GM12864 (cell line): ENCODE results near the gene KIAA1671.
"Not testable (repeated sequence)": the region's sequence is repeated elsewhere in the genome, so short reads cannot be mapped to it uniquely, and the experiment has no call there.

Experiments
- DNase-seq: peaks from one replicate; pipeline ENCODE4 v3.0.0-alpha.2; 2011; ENCODE audit warnings: low read depth
- H3K4me3 ChIP-seq: 2 replicates; pipeline ENCODE4 v1.5.1; 2011; ENCODE audit warnings: mild to moderate bottlenecking, low read depth, low read length, control low read depth
- TF ChIP-seq, protein P1 (sequence below): IDR thresholded peaks from 2 replicates; pipeline ENCODE4 v1.5.1; 2011; ENCODE audit warnings: low read depth, mild to moderate bottlenecking, moderate library complexity, low read length, control low read depth, inconsistent platforms; ENCODE audit errors: missing control alignments

Gene KIAA1671

DNA sequence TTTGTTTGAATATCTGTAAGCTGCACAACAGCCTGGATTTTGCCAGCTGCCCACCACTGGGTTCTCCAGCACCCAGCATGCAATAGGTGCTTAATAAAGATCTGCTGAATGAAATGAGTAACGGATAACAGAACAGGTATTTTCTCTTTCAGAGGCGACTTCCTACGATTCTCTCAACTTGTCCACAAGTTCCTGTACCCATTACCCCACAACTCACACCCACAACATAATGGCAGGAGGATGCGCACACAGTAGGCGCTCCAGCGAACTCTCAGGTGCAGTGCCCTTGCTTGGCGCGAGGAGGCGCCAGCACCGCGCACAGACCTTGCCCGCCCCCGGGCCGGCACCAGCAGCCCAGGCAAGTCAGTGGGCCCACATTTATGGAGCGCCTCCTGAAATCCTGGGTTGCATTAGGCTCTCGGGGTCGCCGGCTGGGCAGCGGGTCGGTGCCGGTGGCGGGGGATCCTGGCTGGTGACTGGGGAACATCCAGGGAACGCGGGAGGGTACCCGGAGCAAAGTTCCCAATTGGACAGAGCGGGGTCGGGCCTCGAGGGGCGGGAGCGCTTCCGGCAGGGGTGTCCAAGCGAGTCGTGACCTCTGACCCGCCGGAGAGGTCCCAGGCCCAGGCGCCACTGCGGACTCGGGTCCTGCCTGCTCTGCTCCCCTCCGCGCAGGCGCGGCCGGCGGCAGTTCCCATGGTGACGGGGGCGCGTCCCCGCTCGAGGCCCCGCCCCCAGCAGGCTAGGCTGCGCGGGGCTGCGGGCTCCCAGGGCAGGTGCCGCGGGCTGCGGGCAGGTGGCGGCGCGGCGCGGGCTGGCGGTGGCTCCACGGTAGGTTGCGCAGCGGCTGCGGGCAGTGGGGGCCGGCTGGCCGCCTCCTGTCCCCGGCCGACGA lies at the start of gene KIAA1671:
TSS of gene KIAA1671 (plus strand) at position 775 of the 895 bp plus-strand sequence. CDS start 75,284 bp downstream, outside the sequence.
- H3K4me3 ChIP-seq = peak within 1 kb of the TSS; percentile 49
- no peak for DNase-seq
- TF ChIP-seq, protein P1, sequence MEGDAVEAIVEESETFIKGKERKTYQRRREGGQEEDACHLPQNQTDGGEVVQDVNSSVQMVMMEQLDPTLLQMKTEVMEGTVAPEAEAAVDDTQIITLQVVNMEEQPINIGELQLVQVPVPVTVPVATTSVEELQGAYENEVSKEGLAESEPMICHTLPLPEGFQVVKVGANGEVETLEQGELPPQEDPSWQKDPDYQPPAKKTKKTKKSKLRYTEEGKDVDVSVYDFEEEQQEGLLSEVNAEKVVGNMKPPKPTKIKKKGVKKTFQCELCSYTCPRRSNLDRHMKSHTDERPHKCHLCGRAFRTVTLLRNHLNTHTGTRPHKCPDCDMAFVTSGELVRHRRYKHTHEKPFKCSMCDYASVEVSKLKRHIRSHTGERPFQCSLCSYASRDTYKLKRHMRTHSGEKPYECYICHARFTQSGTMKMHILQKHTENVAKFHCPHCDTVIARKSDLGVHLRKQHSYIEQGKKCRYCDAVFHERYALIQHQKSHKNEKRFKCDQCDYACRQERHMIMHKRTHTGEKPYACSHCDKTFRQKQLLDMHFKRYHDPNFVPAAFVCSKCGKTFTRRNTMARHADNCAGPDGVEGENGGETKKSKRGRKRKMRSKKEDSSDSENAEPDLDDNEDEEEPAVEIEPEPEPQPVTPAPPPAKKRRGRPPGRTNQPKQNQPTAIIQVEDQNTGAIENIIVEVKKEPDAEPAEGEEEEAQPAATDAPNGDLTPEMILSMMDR = peak; percentile 87

GRCh38 chr22:24905909-24906308 lies 46.6 kb upstream of the KIAA1671 start:
- TF ChIP-seq, protein P1 = no peak
- DNase-seq = no peak
- no peak overlapping the region for H3K4me3 ChIP-seq

DNA sequence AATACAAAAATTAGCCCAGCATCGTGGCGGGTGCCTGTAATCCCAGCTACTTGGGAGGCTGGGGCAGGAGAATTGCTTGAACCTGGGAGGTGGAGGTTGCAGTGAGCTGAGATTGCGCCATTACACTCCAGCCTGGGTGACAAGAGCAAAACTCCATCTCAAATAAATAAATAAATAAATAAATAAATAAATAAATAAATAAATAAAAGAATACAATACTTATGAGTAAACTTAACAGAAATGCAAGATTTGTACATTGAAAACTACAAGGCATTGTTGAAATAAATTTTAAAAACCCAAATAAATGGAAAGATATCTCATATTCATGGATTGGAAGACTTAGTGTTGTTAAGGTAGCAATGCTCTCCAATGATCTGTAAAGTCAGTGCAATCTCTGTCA lies 45.4 kb upstream of the KIAA1671 start:
- not testable (repeated sequence) for DNase-seq, H3K4me3 ChIP-seq

- TF ChIP-seq, protein P1 = no peak
- no peak for DNase-seq
- no peak overlapping the region for H3K4me3 ChIP-seq
Observed at GRCh38 chr22:24920029-24920428, 32.5 kb upstream of the KIAA1671 start.

- no peak for DNase-seq
- TF ChIP-seq, protein P1 = no peak
- no peak overlapping the region for H3K4me3 ChIP-seq
Observed at GRCh38 chr22:24925586-24926427, 26.7 kb upstream of the KIAA1671 start.

DNA sequence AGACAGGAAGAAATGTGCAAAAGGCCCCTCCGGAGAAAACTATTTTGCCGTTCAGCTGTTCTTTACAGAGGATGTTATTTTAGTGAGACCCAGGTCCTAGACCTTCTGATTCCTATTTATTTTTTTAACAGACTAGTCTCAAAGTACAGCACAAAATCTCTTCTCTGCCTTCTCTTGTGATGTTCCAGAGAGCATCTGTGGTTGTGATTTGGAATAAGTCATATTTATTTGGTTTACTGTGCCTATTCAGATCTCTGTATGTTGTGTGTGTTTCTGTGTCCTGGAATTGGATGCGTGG lies 26.1 kb upstream of the KIAA1671 start:
- TF ChIP-seq, protein P1 = no peak
- DNase-seq = no peak
- H3K4me3 ChIP-seq = no peak overlapping the region

DNA sequence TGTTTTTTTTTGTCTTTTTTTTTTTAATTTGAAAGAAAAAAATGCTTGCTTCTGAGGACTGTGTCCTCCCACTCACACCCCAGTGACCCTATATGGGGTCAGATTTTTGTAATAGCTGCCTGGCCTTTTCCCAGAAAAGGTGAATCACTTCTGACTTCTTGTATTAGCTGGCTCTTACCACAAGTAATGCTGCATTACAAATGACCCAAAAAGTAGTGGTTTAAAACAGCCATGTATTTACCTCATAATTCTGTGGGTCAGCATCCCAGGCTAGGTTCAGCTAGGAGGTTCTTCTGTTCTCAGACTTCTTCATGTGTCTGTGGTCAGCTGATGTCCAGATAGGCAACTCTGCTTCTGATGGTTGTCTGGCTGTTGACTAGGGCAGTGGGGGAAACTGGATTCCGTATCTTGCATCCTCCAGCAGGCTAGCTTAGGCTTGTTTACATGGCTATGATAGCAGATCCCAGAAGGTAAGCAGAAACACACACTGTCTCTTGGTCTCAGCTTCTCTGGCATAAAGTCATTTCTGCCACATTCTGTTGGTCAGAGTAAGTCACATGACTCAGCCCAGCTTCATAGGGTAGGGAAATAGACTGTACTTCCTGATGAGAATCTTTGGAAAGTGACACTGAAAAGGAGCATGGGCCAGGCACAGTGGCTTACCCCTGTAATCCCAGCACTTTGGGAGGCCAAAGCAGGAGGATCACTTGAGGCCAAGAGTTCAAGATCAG lies 25.5 kb upstream of the KIAA1671 start:
- TF ChIP-seq, protein P1 = no peak
- H3K4me3 ChIP-seq = no peak overlapping the region
- no peak for DNase-seq
